HUES6 (cell line): Measurements from ENCODE around the gene APBA1.

Experiments used
- H3K27ac ChIP-seq: 2 replicates; pipeline ENCODE4 v1.7.0; 2013; ENCODE audit warnings: low read depth, mild to moderate bottlenecking, low read length, inconsistent platforms
- H3K27me3 ChIP-seq: 2 replicates; pipeline ENCODE4 v1.6.1; 2013; ENCODE audit warnings: low read length; ENCODE audit not compliant: control insufficient read depth, insufficient read depth
- H3K36me3 ChIP-seq: 2 replicates; pipeline ENCODE4 v1.6.1; 2013; ENCODE audit warnings: low read length; ENCODE audit not compliant: control insufficient read depth, insufficient read depth
- H3K4me1 ChIP-seq: 2 replicates; pipeline ENCODE4 v1.6.1; 2013; ENCODE audit warnings: low read length; ENCODE audit not compliant: control insufficient read depth, insufficient read depth
- H3K4me3 ChIP-seq: 2 replicates; pipeline ENCODE4 v1.5.1; 2013; ENCODE audit warnings: low read depth, low read length
- H3K9ac ChIP-seq: one replicate; pipeline ENCODE4 v1.6.1; 2013; ENCODE audit warnings: mild to moderate bottlenecking, low read length
- H3K9me3 ChIP-seq: 2 replicates; pipeline ENCODE4 v1.6.1; 2013; ENCODE audit warnings: low read depth, low read length; ENCODE audit not compliant: control insufficient read depth, insufficient read depth

Gene APBA1

DNA sequence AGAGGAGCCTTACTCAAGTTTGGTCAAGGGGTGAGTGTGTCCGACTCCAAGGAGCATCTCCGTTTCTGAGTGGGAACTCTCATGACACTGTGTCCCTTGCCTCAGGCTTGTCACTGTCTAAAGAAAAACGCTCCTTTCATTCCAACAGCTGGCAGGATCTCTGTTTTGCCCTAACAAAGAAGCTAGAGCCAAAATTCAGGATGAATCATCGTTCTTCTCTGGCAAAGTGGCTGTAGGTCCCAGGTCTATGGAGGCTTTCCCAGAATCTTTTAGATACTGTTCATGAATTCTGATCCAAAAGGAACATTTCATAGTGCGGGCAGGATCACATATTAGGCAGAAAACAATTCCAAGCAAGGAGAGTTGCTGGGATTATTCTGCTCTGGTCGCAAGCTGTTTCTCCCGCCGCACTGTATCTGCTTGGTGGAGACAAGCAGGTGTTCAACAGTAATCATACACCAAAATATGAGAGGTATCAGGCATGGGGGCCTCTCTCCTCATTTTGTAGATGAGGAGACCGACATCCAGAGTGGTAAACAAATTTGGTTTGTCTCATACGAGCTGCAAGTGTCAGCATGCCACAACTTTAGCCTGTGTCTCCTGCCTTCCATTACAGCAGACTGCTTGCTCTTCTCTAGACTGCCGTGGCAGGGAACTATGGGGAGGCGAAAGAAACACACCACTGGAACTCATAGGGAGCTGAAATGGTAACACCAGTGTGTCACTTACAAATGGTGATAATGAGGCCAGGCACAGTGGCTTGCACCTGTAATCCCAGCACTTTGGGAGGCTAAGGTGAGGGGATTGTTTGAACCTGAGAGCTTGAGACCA lies 274.6 kb downstream of the APBA1 start:
- Histone ChIP-seq H3K9ac (no peak overlapping the region), H3K4me1 (no peaks in the 10 kb centered on the region), H3K27me3 (no peaks in the 10 kb centered on the region), H3K9me3 (peaks cover 7% of the 10 kb centered on the region; the same call in 1 of the 2 replicates), H3K4me3 (no peak overlapping the region), H3K36me3 (no peaks in the 10 kb centered on the region), H3K27ac (no peak overlapping the region)

DNA sequence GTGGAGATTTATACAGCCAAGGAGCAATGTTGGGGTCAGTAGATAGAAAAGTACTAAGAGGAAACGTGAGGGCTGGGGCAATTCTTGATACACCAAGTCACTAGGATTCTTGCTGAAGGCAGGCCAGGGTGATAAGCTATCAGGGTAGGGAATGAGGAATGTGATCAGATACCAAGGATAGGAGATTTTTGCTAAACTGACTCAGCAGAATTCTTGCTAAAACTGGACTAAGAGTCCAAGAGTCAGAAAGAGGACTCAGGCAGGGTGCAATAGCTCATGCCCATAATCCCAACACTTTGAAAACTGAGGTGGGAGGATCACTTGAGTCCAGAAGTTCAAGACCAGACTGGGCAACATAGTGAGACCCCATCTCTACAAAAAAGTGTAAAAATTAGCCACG lies 275.4 kb downstream of the APBA1 start:
- no peaks in the 10 kb centered on the region for H3K27me3 ChIP-seq

DNA sequence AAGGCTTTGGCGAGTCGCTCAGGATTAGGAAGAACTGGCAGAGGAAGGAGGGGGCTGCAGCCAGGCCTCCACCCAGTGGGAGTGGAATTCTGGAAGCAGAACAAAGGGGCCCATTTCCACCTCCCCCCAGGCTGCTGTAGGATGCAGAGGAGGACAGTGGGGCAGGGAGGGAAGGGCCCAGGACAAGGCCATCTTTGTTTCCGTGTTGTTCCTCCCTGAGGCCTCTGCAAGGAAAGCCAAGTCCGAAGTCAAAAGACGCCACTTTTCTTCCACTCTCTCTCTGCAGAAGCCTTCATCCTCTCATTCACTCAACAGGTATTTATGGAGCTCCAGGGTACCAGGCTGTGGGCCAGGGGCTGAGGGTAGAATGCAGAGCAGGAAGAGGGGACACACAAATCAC lies 276.5 kb downstream of the APBA1 start:
- Histone ChIP-seq H3K4me3 (no peak overlapping the region), H3K9me3 (no peaks in the 10 kb centered on the region), H3K9ac (no peak overlapping the region), H3K36me3 (peaks cover 6% of the 10 kb centered on the region; the same call in 1 of the 2 replicates), H3K27me3 (no peaks in the 10 kb centered on the region), H3K4me1 (no peaks in the 10 kb centered on the region), H3K27ac (no peak overlapping the region)

More for the DNA sequence above, 275.4 kb downstream of the APBA1 start:
- Histone ChIP-seq H3K27ac (no peak overlapping the region), H3K4me1 (no peaks in the 10 kb centered on the region), H3K9ac (no peak overlapping the region), H3K9me3 (peaks cover 5% of the 10 kb centered on the region; the same call in 1 of the 2 replicates), H3K4me3 (no peak overlapping the region), H3K36me3 (peaks cover 4% of the 10 kb centered on the region; the same call in 1 of the 2 replicates)

DNA sequence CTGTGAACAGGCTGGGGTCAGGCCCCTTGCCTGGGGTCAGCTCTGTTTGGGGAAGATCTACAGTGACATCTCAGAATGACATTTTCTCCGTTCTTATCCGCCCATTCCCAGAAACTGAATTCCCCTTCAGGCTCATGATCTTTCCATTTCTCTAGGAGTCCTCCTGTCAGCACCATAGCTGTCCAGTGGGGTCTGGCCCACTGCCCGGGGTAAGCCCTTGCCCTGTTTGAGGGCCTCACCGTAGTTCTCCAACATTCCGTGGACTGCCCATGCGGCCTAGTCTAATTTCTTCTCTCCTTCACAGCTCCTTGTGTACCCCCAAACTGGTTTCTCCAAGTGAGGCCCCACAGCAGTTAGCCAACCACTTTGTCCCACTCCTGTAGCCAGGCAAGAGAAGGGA lies 278.7 kb downstream of the APBA1 start:
- Histone ChIP-seq H3K9me3 (no peaks in the 10 kb centered on the region), H3K36me3 (peaks cover 6% of the 10 kb centered on the region; the same call in 1 of the 2 replicates), H3K4me3 (no peak overlapping the region), H3K9ac (no peak overlapping the region), H3K27me3 (no peaks in the 10 kb centered on the region), H3K4me1 (no peaks in the 10 kb centered on the region), H3K27ac (no peak overlapping the region)

DNA sequence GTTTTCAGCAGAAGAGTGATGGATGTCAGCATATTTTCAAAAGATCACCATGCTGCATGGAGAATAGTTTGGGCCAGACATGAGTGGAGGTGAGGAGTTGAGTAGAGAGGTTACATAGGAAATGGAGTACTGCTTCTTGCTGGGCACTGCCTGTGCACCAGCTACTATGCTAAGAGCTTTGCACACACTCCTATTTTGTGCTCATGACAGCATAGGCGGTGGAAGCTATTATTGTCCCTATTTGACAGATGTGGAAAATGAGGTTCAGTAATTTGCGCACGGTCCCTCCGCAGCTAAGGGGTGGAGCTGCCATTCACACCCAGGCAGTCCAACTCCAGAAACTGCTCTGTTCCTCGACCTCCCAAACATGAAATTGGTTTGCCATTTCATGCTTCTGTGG lies 279.3 kb downstream of the APBA1 start:
- Histone ChIP-seq H3K27ac (no peak overlapping the region), H3K9ac (no peak overlapping the region), H3K9me3 (no peaks in the 10 kb centered on the region), H3K36me3 (peaks cover 10% of the 10 kb centered on the region), H3K4me1 (no peaks in the 10 kb centered on the region), H3K4me3 (no peak overlapping the region), H3K27me3 (no peaks in the 10 kb centered on the region)

DNA sequence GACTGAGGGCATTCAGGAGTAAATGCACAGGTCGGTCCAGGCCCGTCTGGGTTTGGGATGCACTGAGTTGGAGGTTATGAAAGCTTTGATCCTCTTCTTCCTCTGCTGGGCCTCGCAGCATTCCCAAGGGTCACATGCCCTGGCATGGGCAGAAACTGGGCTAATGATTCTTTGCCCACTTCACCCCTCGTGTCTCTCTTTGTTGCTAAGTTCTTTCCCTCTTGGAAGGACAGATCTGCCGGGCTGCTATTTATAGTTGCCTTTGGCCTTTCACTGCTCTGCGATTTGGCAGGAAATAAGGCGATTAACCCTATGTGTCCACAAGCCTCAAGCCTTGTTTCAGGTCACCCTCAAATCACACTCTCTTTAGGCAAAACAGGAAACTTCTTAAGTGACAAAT lies 280.2 kb downstream of the APBA1 start:
- Histone ChIP-seq H3K27me3 (no peaks in the 10 kb centered on the region), H3K9me3 (no peaks in the 10 kb centered on the region), H3K9ac (no peak overlapping the region), H3K4me1 (no peaks in the 10 kb centered on the region), H3K4me3 (no peak overlapping the region), H3K36me3 (peaks cover 19% of the 10 kb centered on the region), H3K27ac (no peak overlapping the region)

DNA sequence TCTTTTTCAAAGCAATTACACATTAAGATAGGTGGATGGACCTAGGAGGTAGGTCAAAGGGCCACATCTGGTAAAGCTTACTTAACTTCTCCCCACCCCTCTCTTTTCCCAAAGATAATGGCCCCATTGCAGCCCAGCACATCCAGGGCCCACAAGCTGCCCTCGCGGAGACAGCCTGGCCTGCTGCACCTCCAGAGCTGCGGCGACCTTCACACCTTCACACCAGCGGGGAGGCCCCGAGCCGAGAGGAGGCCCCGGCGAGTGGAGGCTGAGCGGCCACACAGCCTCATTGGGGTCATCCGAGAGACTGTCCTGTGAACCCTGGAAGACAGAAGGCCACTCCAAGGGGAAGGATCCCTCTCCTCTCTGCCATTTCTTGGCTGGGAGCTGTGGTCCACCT lies 280.7 kb downstream of the APBA1 start:
- Histone ChIP-seq H3K27ac (no peak overlapping the region), H3K9me3 (no peaks in the 10 kb centered on the region), H3K9ac (no peak overlapping the region), H3K4me1 (no peaks in the 10 kb centered on the region), H3K36me3 (peaks cover 24% of the 10 kb centered on the region), H3K27me3 (no peaks in the 10 kb centered on the region), H3K4me3 (no peak overlapping the region)

DNA sequence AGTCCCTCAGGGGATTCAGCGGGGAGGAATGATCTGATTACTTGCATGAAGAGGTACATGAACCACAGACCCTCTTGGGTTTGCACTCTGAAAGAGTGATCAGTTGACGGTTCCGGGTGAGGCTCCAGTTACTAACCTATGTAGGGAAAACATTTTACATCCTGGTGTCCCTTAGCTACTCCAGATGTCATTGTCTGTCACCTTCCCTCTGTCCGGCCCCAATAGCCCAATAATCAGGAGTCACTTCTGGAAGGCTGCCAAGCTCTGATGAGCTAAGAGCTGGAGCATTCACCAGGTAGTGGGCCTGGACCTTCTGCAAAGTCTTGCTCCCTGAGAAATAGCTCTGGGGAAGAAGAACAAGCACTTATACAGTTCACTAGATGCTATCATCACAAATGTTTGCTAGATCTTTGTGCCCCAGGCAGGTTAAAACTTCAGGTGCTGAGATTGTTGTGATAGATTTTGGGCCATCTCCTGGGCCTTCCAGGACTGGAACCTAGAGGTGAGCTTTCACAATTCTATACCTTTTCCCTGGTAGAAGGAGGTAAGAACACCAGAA lies 282.7 kb downstream of the APBA1 start:
- Histone ChIP-seq H3K4me3 (no peak overlapping the region), H3K9ac (no peak overlapping the region), H3K36me3 (peaks cover 28% of the 10 kb centered on the region), H3K27me3 (no peaks in the 10 kb centered on the region), H3K27ac (no peak overlapping the region), H3K4me1 (peaks cover 7% of the 10 kb centered on the region), H3K9me3 (no peaks in the 10 kb centered on the region)

DNA sequence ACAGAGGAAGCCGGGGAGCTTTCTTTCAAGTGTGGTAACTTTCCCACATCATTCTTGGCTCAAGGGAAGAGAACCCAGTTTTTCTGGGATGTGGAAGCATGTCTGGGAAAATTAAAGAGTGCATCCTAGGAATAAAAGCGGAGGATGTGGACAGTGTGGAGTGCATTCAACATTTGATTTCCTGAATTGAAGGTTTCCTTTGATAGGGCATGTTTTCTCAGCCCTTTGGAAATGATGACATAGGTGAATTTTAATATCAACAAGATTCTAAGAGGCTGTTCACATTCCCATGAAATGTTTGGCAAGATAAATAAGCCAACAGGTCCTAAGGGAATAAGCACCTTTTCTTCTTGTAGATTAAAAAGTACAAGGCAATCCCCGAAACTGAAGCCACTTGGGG lies 283.6 kb downstream of the APBA1 start:
- Histone ChIP-seq H3K9me3 (no peaks in the 10 kb centered on the region), H3K9ac (no peak overlapping the region), H3K27ac (no peak overlapping the region), H3K4me3 (no peak overlapping the region), H3K27me3 (no peaks in the 10 kb centered on the region), H3K36me3 (peaks cover 31% of the 10 kb centered on the region), H3K4me1 (peaks cover 7% of the 10 kb centered on the region)

DNA sequence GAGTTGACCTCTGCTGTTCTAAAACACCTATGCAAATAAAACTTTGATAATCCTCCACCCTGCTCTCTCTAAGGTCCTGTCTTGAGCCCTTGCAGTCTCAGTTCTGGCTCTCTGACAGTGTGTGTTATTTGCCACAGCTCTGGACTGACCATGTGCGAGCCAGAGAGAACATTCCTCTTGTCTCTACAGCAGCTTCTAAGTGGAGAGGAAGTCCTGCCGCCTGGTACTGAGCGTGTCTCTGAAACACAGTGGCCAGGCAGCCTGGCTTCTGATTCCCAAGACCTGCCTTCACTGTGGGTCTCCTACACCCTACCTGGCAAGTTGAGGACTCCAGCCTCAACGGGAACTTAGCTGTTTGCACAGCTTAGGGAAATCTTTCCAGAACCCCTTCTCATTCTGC lies 285.5 kb downstream of the APBA1 start:
- Histone ChIP-seq H3K9ac (no peak overlapping the region), H3K27ac (no peak overlapping the region), H3K4me3 (no peak overlapping the region), H3K4me1 (peaks cover 7% of the 10 kb centered on the region), H3K27me3 (no peaks in the 10 kb centered on the region), H3K36me3 (peaks cover 31% of the 10 kb centered on the region), H3K9me3 (no peaks in the 10 kb centered on the region)

DNA sequence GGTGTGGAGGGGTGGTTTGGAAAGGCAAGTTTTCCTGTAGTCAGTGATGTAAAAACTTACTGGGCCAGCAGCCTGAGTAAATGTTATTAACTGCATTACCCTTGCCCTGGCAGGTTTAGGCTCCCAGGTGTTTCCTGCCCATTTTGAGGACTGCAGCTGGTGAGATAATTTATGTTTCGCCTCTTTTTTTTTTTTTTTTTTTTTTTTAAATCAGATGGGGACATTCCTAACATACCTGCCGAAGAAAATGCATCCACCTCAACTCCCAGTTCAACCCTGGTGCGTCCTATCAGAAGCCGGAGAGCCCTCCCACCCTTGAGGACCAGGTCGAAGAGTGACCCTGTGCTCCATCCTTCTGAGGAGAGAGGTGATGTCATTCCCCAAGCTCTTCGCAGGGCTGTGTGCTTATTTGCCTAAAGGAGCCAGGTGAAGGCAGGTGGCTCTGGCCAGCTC lies 286.6 kb downstream of the APBA1 start:
- H3K4me1 ChIP-seq: peaks cover 7% of the 10 kb centered on the region
- H3K27ac ChIP-seq: no peak overlapping the region
- H3K9me3 ChIP-seq: no peaks in the 10 kb centered on the region
- H3K9ac ChIP-seq: no peak overlapping the region
- H3K36me3 ChIP-seq: peaks cover 29% of the 10 kb centered on the region
- H3K27me3 ChIP-seq: no peaks in the 10 kb centered on the region
- H3K4me3 ChIP-seq: no peak overlapping the region
